Neuronal stem cell (in vitro differentiated cells): ENCODE results near the gene ZNF362.

Experiments used
- DNase-seq: peaks from one replicate; pipeline ENCODE4 v3.0.0-alpha.2; 2013; ENCODE audit warnings: low spot score
- H2AFZ ChIP-seq: one replicate; pipeline ENCODE4 v1.6.1; 2013; ENCODE audit warnings: mild to moderate bottlenecking, low read length, inconsistent platforms
- H2AK5ac ChIP-seq: 2 replicates; pipeline ENCODE4 v1.6.1; 2013; ENCODE audit warnings: low read depth, mild to moderate bottlenecking, inconsistent platforms, low read length, moderate library complexity, mixed read lengths
- H2BK120ac ChIP-seq: 2 replicates; pipeline ENCODE4 v1.6.1; 2013; ENCODE audit warnings: low read depth, mild to moderate bottlenecking, inconsistent platforms, low read length, moderate library complexity, mixed read lengths
- H2BK12ac ChIP-seq: one replicate; pipeline ENCODE4 v1.6.1; 2013; ENCODE audit warnings: low read length, inconsistent platforms
- H2BK15ac ChIP-seq: 2 replicates; pipeline ENCODE4 v1.6.1; 2013; ENCODE audit warnings: mild to moderate bottlenecking, low read length, inconsistent platforms, mixed read lengths
- H2BK5ac ChIP-seq: one replicate; pipeline ENCODE4 v1.6.1; 2013; ENCODE audit warnings: inconsistent platforms, mild to moderate bottlenecking, low read length, moderate library complexity
- H3K14ac ChIP-seq: one replicate; pipeline ENCODE4 v1.6.1; 2013; ENCODE audit warnings: low read length, inconsistent platforms
- H3K18ac ChIP-seq: 2 replicates; pipeline ENCODE4 v1.6.1; 2013; ENCODE audit warnings: low read length, inconsistent platforms
- H3K23ac ChIP-seq: 2 replicates; pipeline ENCODE4 v1.6.1; 2013; ENCODE audit warnings: low read depth, mild to moderate bottlenecking, mixed read lengths, low read length, inconsistent platforms; ENCODE audit not compliant: poor library complexity
- H3K27ac ChIP-seq: replicated peaks from 3 replicates; pipeline ENCODE4 v1.5.1; 2013; ENCODE audit warnings: low read length, inconsistent platforms
- H3K27me3 ChIP-seq, 3 experiments: 2 replicates each; pipeline ENCODE4 v1.6.1; 2013; ENCODE audit warnings: low read length in 3 of 3, mild to moderate bottlenecking in 2 of 3, inconsistent platforms in 1 of 3, low read depth in 1 of 3, mixed read lengths in 1 of 3, moderate library complexity in 1 of 3; ENCODE audit not compliant: control insufficient read depth in 3 of 3, insufficient read depth in 3 of 3
- H3K36me3 ChIP-seq, 2 donors: replicated peaks in 1 of 2; 2 replicates each; pipeline ENCODE4 v1.6.1; 2013; ENCODE audit warnings: low read length in 2 of 2; ENCODE audit not compliant: control insufficient read depth in 2 of 2, insufficient read depth in 2 of 2
- H3K4ac ChIP-seq: 2 replicates; pipeline ENCODE4 v1.6.1; 2013; ENCODE audit warnings: inconsistent platforms, mild to moderate bottlenecking, low read length, moderate library complexity
- H3K4me1 ChIP-seq, 2 donors: 1 replicate in 1 of 2; 2 replicates in 1 of 2; pipeline ENCODE4 v1.6.1; 2013; ENCODE audit warnings: low read length in 2 of 2, low read depth in 1 of 2; ENCODE audit not compliant: control insufficient read depth in 2 of 2, insufficient read depth in 1 of 2
- H3K4me2 ChIP-seq: one replicate; pipeline ENCODE4 v1.6.1; 2013; ENCODE audit warnings: mild to moderate bottlenecking, low read length, inconsistent platforms; ENCODE audit not compliant: insufficient read depth, poor library complexity, severe bottlenecking
- H3K4me3 ChIP-seq, 2 donors: 2 replicates each; pipeline ENCODE4 v1.5.1; 2013; ENCODE audit warnings: low read length in 2 of 2, mild to moderate bottlenecking in 2 of 2, inconsistent platforms in 1 of 2, moderate library complexity in 1 of 2
- H3K79me1 ChIP-seq: one replicate; pipeline ENCODE4 v1.6.1; 2013; ENCODE audit warnings: low read depth, mild to moderate bottlenecking, inconsistent platforms, low read length, moderate library complexity
- H3K9ac ChIP-seq: one replicate; pipeline ENCODE4 v1.6.1; 2013; ENCODE audit warnings: mild to moderate bottlenecking, low read depth, low read length, inconsistent platforms; ENCODE audit not compliant: poor library complexity
- H3K9me3 ChIP-seq, 2 donors: replicated peaks in 1 of 2; 2 replicates each; pipeline versions ENCODE3 to v1.6.1; 2013; ENCODE audit warnings: low read length in 2 of 2, mild to moderate bottlenecking in 2 of 2, inconsistent platforms in 1 of 2, low read depth in 1 of 2, mixed read lengths in 1 of 2, moderate library complexity in 1 of 2; ENCODE audit not compliant: control insufficient read depth in 2 of 2, insufficient read depth in 1 of 2
- H4K8ac ChIP-seq: one replicate; pipeline ENCODE4 v1.6.1; 2013; ENCODE audit warnings: low read depth, mild to moderate bottlenecking, inconsistent platforms, low read length, moderate library complexity
- H4K91ac ChIP-seq: one replicate; pipeline ENCODE4 v1.6.1; 2013; ENCODE audit warnings: low read length, low read depth, mild to moderate bottlenecking, inconsistent platforms; ENCODE audit not compliant: poor library complexity
- WGBS, 2 donors: extraction: QIAGEN DNeasy Blood & Tissue Kit; methylation state at CpG; one replicate each; pipeline ENCODE4 v1.1.7; 2013; ENCODE audit warnings: missing lambda C conversion rate in 2 of 2, mixed read lengths in 1 of 2; ENCODE audit not compliant: insufficient read length in 2 of 2, insufficient replicate concordance in 1 of 2; ENCODE audit errors: extremely low coverage in 2 of 2; 5-methylcytosine and 5-hydroxymethylcytosine counted together

Gene ZNF362

GRCh38 chr1:33301273-33301984, 45.1 kb downstream of the ZNF362 start:
- Histone ChIP-seq H2BK5ac (no peak overlapping the region), H4K91ac (no peak overlapping the region), H2BK120ac (no peak overlapping the region), H3K9me3 (peaks cover 4 to 7% of the 10 kb centered on the region in 2 donors), H2AK5ac (no peak overlapping the region), H3K27ac (no peak overlapping the region), H3K79me1 (no peaks in the 10 kb centered on the region), H3K36me3 (peaks cover 30 to 59% of the 10 kb centered on the region in 2 donors), H2BK15ac (no peak overlapping the region), H3K9ac (no peak overlapping the region), H3K14ac (no peak overlapping the region), H3K27me3 (peaks cover 0 to 3% (median 0%) of the 10 kb centered on the region in 3 experiments), H2AFZ (no peak overlapping the region), H3K4me2 (no peak overlapping the region), H3K4me3 (no peak overlapping the region), H3K23ac (no peak overlapping the region), H2BK12ac (no peak overlapping the region), H3K4me1 (peaks cover 0 to 1% of the 10 kb centered on the region in 2 donors), H3K4ac (no peak overlapping the region), H4K8ac (peak overlapping the region; percentile 92), H3K18ac (peak overlapping the region; percentile 74)
- no peak for DNase-seq
- no CpG with 5 or more reads among the region's 4 CpGs for WGBS, 2 donors

GRCh38 chr1:33302325-33302724, 46.0 kb downstream of the ZNF362 start:
- no peak overlapping the region for H2AK5ac ChIP-seq
- no peak overlapping the region for H3K23ac ChIP-seq
- no peak overlapping the region for H2BK120ac ChIP-seq
- H3K4me1 ChIP-seq, result peaks cover 0 to 5% of the 10 kb centered on the region in 2 donors
- H4K8ac ChIP-seq, result no peak overlapping the region
- WGBS, 2 donors, result no CpG with 5 or more reads among the region's 1 CpG
- H2BK15ac ChIP-seq, result no peak overlapping the region
- H4K91ac ChIP-seq, result no peak overlapping the region
- H2AFZ ChIP-seq, result no peak overlapping the region
- peaks cover 7 to 8% of the 10 kb centered on the region in 2 donors for H3K9me3 ChIP-seq
- no peak overlapping the region for H2BK5ac ChIP-seq
- no peak overlapping the region for H3K4ac ChIP-seq
- H3K18ac ChIP-seq, result no peak overlapping the region
- peaks cover 0 to 11% (median 7%) of the 10 kb centered on the region in 3 experiments for H3K27me3 ChIP-seq
- no peak overlapping the region for H3K27ac ChIP-seq
- no peaks in the 10 kb centered on the region for H3K79me1 ChIP-seq
- no peak overlapping the region for H3K9ac ChIP-seq
- no peak overlapping the region for H3K4me3 ChIP-seq
- no peak overlapping the region for H2BK12ac ChIP-seq
- H3K4me2 ChIP-seq, result no peak overlapping the region
- H3K36me3 ChIP-seq, result peaks cover 25 to 50% of the 10 kb centered on the region in 2 donors
- DNase-seq, result no peak
- H3K14ac ChIP-seq, result no peak overlapping the region

- Histone ChIP-seq H3K27ac (no peak overlapping the region), H2BK12ac (no peak overlapping the region), H3K14ac (no peak overlapping the region), H3K36me3 (peaks cover 9 to 24% of the 10 kb centered on the region in 2 donors), H3K18ac (no peak overlapping the region), H3K23ac (no peak overlapping the region), H2BK15ac (no peak overlapping the region), H3K4me1 (peaks cover 0 to 5% of the 10 kb centered on the region in 2 donors), H3K9me3 (peaks cover 7 to 9% of the 10 kb centered on the region in 2 donors), H3K4ac (no peak overlapping the region), H3K79me1 (no peaks in the 10 kb centered on the region), H4K91ac (no peak overlapping the region), H3K4me3 (no peak overlapping the region), H2AK5ac (no peak overlapping the region), H3K9ac (no peak overlapping the region), H3K27me3 (peaks cover 0 to 11% (median 7%) of the 10 kb centered on the region in 3 experiments), H2BK5ac (no peak overlapping the region), H2AFZ (no peak overlapping the region), H3K4me2 (no peak overlapping the region), H4K8ac (no peak overlapping the region), H2BK120ac (no peak overlapping the region)
- no CpG with 5 or more reads among the region's 5 CpGs for WGBS, 2 donors
- DNase-seq, result no peak
Measured at GRCh38 chr1:33305016-33305415, 48.7 kb downstream of the ZNF362 start.

GRCh38 chr1:33305816-33306652, 49.7 kb downstream of the ZNF362 start:
- Histone ChIP-seq H3K4me3 (no peak overlapping the region), H2BK12ac (no peak overlapping the region), H3K79me1 (no peaks in the 10 kb centered on the region), H4K8ac (no peak overlapping the region), H2BK120ac (peak overlapping the region; percentile 47), H3K23ac (no peak overlapping the region), H3K18ac (peak overlapping the region; percentile 98), H3K27me3 (peaks cover 0 to 11% (median 7%) of the 10 kb centered on the region in 3 experiments), H3K4me1 (peaks cover 0 to 5% of the 10 kb centered on the region in 2 donors), H3K4me2 (peak overlapping the region; percentile 23), H3K14ac (no peak overlapping the region), H3K27ac (no peak overlapping the region), H2BK5ac (peak overlapping the region; percentile 82), H3K9ac (no peak overlapping the region), H3K9me3 (peaks cover 7 to 11% of the 10 kb centered on the region in 2 donors), H3K4ac (no peak overlapping the region), H4K91ac (no peak overlapping the region), H2BK15ac (peak overlapping the region; percentile 96), H2AFZ (no peak overlapping the region), H3K36me3 (peaks cover 7 to 15% of the 10 kb centered on the region in 2 donors), H2AK5ac (peak overlapping the region; percentile 81)
- WGBS, 2 donors, result no CpG with 5 or more reads among the region's 20 CpGs
- DNase-seq, result no peak
